ENCODE data around the gene SEPTIN8.

Gene SEPTIN8

GRCh38 chr5:132765311-132766019 is 11.6 kb downstream of the SEPTIN8 start:
- H3K27me3 ChIP-seq (ENCODE audit: insufficient read depth, low read length, poor library complexity, severe bottlenecking): no peaks in the 10 kb centered on the region
- no peak for TF ChIP-seq CTCF (conservative IDR thresholded peaks at IDR 0.05; ENCODE audit: low read length)
- no peak for TF ChIP-seq EZH2phosphoT487 (IDR thresholded peaks at IDR 0.05; ENCODE audit: borderline replicate concordance)
- no peaks in the 10 kb centered on the region for H3K9me2 ChIP-seq (replicated peaks; ENCODE audit: low read depth, low read length)
- no peak overlapping the region for H3K4me2 ChIP-seq (ENCODE audit: low read depth, low read length, poor library complexity, severe bottlenecking)
- H3K4me1 ChIP-seq (ENCODE audit: insufficient read depth, low read length, poor library complexity, severe bottlenecking): no peaks in the 10 kb centered on the region
- no peak overlapping the region for H2AFZ ChIP-seq (ENCODE audit: low read length)
- H3K9ac ChIP-seq (ENCODE audit: low read depth, low read length, poor library complexity, severe bottlenecking): no peak overlapping the region
- no peaks in the 10 kb centered on the region for H4K20me1 ChIP-seq (ENCODE audit: insufficient read depth, low read length, poor library complexity, severe bottlenecking)
- no peaks in the 10 kb centered on the region for H3K9me3 ChIP-seq (ENCODE audit: insufficient read depth, low read depth, low read length)
- no peak overlapping the region for H3K4me3 ChIP-seq (ENCODE audit: low read length, poor library complexity, severe bottlenecking)
- H3K36me3 ChIP-seq (ENCODE audit: insufficient read depth, low read length): no peaks in the 10 kb centered on the region
- no peaks in the 10 kb centered on the region for H3F3A ChIP-seq (ENCODE audit: low read depth)
- H3K79me2 ChIP-seq (ENCODE audit: insufficient read depth, low read length): no peaks in the 10 kb centered on the region

- Histone ChIP-seq H2AFZ (ENCODE audit: low read length) (no peak overlapping the region), H3K4me2 (ENCODE audit: low read depth, low read length, poor library complexity, severe bottlenecking) (no peak overlapping the region), H4K20me1 (ENCODE audit: insufficient read depth, low read length, poor library complexity, severe bottlenecking) (no peaks in the 10 kb centered on the region), H3K9me3 (ENCODE audit: insufficient read depth, low read depth, low read length) (no peaks in the 10 kb centered on the region), H3K9me2 (replicated peaks; ENCODE audit: low read depth, low read length) (no peaks in the 10 kb centered on the region), H3K9ac (ENCODE audit: low read depth, low read length, poor library complexity, severe bottlenecking) (no peak overlapping the region), H3K4me3 (ENCODE audit: low read length, poor library complexity, severe bottlenecking) (no peak overlapping the region), H3K4me1 (ENCODE audit: insufficient read depth, low read length, poor library complexity, severe bottlenecking) (no peaks in the 10 kb centered on the region), H3K27me3 (ENCODE audit: insufficient read depth, low read length, poor library complexity, severe bottlenecking) (no peaks in the 10 kb centered on the region), H3K36me3 (ENCODE audit: insufficient read depth, low read length) (no peaks in the 10 kb centered on the region), H3F3A (ENCODE audit: low read depth) (no peaks in the 10 kb centered on the region), H3K79me2 (ENCODE audit: insufficient read depth, low read length) (no peaks in the 10 kb centered on the region)
- TF ChIP-seq CTCF (conservative IDR thresholded peaks at IDR 0.05; ENCODE audit: low read length) (no peak), EZH2phosphoT487 (IDR thresholded peaks at IDR 0.05; ENCODE audit: borderline replicate concordance) (no peak)
Observed at GRCh38 chr5:132764671-132765238, 12.3 kb downstream of the SEPTIN8 start.

- no peak overlapping the region for H3K4me3 ChIP-seq (ENCODE audit: low read length, poor library complexity, severe bottlenecking)
- no peak for TF ChIP-seq CTCF (conservative IDR thresholded peaks at IDR 0.05; ENCODE audit: low read length)
- TF ChIP-seq EZH2phosphoT487 (IDR thresholded peaks at IDR 0.05; ENCODE audit: borderline replicate concordance): no peak
- no peaks in the 10 kb centered on the region for H3K79me2 ChIP-seq (ENCODE audit: insufficient read depth, low read length)
- H3K27me3 ChIP-seq (ENCODE audit: insufficient read depth, low read length, poor library complexity, severe bottlenecking): no peaks in the 10 kb centered on the region
- H2AFZ ChIP-seq (ENCODE audit: low read length): no peak overlapping the region
- no peaks in the 10 kb centered on the region for H3K9me3 ChIP-seq (ENCODE audit: insufficient read depth, low read depth, low read length)
- no peak overlapping the region for H3K9ac ChIP-seq (ENCODE audit: low read depth, low read length, poor library complexity, severe bottlenecking)
- H3K4me1 ChIP-seq (ENCODE audit: insufficient read depth, low read length, poor library complexity, severe bottlenecking): no peaks in the 10 kb centered on the region
- no peaks in the 10 kb centered on the region for H3K9me2 ChIP-seq (replicated peaks; ENCODE audit: low read depth, low read length)
- no peaks in the 10 kb centered on the region for H3F3A ChIP-seq (ENCODE audit: low read depth)
- H3K4me2 ChIP-seq (ENCODE audit: low read depth, low read length, poor library complexity, severe bottlenecking): no peak overlapping the region
- H4K20me1 ChIP-seq (ENCODE audit: insufficient read depth, low read length, poor library complexity, severe bottlenecking): no peaks in the 10 kb centered on the region
- H3K36me3 ChIP-seq (ENCODE audit: insufficient read depth, low read length): no peaks in the 10 kb centered on the region; the same call in 1 of the 2 replicates
Observed at GRCh38 chr5:132764051-132764450, 13.0 kb downstream of the SEPTIN8 start.
